GM21390 (cell line): Measurements from ENCODE around the gene MYOM3.

Experiments used
- ATAC-seq: cut with Tn5 transposase; IDR thresholded peaks from one replicate; pipeline ENCODE4 v1.9.1; 2021; ENCODE audit not compliant: unreplicated experiment

MYOM3 gene

DNA sequence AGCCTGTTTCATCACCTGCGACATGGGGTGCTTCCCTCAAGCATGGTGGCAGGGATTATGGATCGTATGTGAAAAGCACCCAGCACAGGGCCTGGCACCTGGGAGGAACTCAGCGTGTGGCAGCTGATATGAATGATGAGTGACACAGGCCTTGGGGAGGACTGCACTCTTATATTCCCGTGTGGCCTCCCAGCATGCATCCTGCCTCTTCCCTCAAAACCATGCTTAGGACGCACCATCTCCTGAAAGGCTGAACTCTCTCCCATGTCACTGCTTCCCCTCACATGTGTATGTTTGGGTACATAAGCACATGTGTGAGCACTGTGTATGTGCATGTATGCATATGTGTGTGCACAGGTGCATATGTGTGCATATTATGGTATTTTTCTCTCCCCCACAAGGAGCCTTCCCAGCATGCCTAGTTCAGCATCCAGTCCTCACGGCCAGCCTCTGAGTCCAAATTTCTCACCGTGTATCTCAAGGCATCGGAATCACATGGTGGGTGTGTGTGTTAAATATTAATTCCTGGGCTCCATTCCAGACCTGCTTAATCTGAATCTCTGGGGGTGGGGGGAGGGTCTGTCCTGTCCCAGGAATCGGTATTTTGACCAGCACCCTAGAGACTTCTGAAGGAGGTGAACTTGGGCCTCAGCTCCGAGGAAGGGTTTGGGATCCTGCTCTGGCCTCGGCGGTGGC, 12.8 kb downstream of the MYOM3 start:
- no peak for ATAC-seq

DNA sequence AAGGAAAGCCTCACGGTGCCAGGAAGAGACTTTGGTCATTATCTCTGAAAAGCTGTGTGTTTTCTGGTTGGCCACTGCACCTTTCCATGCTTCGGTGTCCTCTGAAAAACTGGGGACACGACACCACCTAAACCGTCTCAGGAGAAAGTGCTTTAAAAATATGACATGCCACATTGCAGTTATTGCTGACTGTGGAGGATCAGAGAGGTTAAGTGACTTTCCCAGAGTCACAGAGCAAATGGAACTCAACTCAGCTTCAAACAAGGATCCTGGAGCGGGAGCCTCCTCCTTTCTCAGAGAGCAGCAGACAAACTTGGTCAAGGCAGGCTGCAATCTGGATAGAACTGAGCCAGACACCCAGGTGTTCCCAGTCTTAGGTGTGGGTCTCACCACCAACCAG, 13.8 kb downstream of the MYOM3 start:
- ATAC-seq, result no peak

DNA sequence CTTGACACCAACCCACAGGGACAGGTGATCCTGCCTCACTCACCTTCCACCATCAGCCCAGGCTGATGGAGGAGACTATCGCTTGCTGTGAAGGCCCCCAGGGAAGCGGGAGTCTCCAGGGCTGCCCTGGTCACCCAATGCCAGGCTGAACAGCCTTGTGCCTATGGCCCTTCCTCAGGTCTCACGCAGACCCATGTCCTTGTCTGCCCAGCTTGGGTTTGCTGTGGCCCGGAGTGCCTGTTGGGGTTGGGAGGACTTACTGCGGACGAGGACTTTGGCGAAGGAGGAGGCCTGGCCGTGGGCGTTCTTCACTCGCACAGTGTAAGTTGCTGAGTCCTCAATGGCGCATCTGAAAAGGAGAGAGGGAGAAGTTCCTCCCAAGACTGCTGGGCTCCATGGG, 14.3 kb downstream of the MYOM3 start:
- no peak for ATAC-seq

DNA sequence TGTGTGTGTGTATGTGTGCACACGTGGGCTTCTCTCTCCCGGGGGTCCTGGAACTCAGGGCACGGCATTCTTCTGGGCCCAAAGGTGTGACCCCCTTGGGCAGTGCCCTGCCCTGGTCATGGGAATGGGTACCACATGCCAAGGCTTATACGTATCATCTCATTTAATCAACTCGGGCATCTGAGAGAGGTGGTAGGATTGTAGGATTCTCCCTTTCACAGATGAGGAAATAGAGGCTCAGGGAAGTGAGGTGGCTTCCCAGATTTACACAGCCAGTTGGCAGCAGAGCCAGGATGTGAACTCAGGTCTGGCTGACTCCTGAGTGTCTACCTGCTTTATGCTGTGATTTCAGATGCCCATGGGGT, 15.2 kb downstream of the MYOM3 start:
- no peak for ATAC-seq

DNA sequence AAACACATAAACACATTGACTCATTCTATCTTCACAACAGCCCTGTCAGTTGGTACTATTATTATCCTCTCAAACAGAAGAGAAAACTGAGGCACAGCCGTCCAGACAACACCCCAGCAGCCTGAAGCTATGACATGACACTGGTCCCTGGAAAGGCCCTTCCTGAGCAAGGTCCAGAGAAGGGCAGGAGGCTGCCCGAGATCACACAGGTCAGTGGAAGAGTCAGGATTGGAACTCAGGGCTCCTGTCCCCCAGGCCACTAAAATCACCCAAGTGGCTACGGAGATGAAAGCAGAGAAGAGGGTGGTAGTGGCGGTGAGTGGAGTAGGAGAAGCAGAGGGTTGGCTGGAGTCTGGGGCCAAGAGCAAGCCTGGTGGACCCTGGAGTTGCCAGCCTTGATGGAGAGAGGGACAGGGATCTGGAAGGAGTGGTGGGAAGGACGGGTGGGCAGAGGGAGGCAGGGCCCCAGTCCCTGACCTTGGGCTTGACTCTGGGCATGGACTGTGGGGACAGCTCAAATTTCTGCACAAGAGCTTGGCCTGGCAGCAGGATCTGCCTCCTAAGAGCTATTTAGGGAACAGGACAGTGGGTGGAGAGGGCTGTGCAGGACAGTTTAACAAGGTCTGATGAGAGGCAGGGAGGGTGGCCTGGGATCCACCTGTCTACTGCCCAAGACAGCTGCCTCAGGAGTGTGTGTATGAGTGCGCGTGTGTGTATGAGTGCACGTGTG, 15.8 kb downstream of the MYOM3 start:
- no peak for ATAC-seq

DNA sequence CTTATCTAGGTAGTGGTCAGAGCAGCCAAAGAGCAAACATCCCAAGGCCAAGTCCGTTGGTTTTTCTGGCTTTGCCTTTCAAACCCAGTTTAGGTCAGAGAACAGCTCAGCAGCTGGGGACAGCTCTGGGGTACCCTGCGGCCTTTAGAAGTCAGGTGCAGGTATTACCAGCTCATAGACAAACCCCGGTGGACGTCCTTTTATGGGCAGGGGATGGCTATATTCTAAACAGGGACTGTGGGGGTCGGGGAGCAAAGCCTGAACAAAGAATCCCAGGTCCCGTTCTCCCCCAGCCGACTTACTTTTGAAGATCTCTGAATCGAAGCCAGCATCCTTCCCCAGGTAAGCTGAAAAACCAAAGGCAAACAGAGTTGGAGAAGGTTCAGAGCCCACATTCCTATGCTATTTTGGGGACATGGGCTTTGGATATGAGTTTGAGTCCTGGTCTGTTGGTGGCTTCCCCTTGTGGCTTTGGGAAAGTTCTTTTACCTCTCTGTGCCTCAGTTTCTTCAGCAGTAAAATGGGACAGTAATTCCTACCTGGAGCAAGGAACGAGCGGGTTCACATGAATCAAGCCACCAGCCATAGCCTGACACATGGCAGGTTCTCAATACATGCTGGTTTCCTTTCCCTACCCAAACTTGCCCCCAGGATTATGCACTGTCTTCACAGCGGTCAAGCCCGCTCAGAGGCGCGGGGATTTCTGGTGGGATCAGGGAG, 16.6 kb downstream of the MYOM3 start:
- ATAC-seq, result no peak

DNA sequence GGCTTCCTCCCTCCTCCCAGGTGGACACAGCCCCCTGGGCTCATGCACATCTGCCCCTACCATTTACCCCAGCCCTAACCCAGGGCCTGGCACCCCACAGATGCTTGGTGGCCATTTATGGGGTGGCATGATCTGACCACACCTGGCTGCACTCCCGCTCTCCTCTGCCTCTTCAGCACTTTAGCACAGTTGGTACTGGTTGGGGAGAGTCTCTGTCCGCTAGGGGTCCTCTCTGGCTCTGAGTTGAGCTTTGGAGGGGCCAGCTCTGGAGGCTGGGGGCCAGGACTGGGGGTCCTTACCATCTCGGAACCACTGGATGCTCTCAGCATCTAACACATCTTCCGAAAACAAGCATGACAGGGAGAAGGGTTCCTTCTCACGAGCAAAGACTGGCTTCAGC, 17.4 kb downstream of the MYOM3 start:
- ATAC-seq, result no peak

DNA sequence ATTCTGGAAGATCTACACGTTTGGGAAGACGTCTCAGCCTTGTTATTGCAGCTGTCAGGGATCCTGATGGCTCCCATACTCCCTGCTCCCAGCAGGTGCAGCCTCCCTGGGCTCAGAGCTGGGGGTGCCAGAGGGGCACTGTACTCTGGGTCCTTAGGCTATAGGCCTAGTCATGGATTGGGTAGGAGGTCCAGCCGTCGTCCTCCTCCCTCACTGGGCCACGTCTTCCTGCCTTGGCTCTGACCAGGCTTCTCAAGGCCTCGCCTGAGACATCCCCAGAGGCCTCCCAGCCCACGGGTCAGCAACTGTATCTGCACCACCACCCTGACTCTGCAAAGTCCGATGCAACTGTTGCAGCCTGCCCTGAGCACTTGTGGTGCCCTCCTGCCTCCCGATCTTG, 18.2 kb downstream of the MYOM3 start:
- no peak for ATAC-seq

DNA sequence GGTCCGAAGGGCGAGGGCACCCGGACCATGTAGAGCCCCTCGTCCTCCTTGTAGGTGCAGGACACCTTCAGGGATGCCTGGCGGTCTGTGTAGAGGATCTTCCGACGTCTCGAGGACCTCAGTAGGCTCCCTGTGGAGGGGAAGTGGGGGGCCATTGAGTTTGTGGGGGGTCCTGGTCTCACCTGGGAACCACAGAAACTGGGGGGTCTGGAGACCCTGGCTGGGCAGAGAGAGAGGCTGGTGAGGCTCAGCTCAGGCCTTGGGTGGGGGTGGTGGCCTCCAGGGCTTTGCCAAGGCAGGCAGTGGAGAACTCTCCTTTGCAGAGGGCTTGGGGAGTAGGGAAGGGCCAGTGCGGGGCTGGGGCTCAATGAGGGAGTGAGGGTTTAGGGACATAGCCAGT, 19.0 kb downstream of the MYOM3 start:
- no peak for ATAC-seq

DNA sequence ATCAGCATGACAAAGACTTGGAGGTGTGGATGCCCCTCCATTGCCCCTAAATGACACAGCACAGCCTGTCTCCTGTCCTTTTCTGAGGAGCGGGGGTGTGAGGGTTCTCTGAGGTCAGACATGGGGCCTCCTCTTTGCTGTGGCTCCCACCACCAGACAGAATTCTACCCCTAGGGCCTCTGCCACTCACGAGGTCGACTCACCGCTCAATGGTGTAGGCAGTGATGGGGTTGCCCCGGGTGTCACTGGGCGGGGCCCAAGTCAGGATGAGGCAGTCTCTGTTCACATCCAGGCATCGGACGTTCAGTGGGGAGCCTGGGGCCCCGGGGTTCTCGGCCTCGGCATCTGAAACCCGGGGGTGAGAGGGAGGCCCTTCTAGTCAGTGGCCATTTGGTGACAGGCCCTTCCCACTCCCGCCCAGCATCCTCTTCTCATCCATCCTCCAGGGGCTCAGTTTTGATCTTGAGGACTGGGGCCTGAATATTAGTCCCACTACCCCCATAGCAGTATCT, 19.9 kb downstream of the MYOM3 start:
- no peak for ATAC-seq

DNA sequence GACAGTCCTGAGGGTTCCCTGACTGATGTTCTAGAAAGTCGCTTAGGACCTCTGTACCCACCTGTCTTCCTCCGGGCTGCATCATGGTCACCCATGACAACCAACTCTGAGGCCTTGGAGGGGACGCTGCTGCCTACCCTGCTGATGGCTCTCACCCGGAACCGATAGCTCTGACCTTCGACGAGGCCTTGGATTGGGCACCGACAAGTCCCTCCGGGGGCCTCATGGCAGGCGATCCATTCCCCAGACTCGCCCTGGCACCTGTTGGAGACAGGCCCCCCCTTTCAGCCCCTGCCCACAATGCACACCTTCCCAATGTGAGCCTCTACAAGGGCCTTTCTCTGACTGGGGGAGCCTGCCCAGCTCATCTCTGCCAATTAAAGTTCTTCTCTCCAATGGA, 21.2 kb downstream of the MYOM3 start:
- no peak for ATAC-seq

DNA sequence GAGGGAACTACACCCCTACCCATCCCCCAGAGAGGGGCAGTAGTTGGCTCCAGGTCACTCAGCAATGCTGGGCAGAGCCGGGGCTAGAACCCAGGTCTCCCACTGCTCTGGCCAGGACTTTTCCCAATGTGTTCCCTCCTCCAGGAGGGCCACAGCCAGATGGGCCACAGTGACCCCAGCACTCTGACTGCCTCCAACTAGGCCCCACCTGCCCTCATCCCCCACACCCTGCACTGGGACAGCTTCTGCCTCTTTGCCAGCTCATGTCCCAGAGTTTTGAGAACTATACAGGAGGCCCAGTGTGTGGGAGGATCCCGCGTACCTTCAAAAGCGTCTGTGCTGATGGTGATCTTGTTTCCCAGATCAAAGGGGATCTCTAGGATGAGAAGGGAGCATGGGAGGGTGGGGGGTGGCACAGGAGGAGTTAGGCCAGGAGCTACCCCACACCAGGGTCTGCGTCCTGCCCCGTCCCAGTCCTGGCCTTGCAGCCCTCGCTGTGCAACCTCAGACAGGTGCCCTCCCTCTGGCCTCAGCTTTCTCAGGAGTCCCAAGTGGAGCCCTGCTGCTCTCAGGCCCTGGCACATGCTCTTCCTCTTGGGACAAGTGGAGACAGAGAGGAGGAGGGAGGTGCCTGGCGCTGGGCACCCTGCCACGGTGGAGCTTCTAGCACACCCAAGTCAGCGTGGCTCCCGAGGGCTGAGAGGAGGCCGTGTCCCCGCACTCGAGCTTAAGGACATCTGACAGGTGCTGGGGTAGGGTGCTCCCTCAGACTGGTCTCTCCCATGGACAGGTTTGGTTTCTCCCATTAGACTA, 22.0 kb downstream of the MYOM3 start:
- ATAC-seq, result no peak

DNA sequence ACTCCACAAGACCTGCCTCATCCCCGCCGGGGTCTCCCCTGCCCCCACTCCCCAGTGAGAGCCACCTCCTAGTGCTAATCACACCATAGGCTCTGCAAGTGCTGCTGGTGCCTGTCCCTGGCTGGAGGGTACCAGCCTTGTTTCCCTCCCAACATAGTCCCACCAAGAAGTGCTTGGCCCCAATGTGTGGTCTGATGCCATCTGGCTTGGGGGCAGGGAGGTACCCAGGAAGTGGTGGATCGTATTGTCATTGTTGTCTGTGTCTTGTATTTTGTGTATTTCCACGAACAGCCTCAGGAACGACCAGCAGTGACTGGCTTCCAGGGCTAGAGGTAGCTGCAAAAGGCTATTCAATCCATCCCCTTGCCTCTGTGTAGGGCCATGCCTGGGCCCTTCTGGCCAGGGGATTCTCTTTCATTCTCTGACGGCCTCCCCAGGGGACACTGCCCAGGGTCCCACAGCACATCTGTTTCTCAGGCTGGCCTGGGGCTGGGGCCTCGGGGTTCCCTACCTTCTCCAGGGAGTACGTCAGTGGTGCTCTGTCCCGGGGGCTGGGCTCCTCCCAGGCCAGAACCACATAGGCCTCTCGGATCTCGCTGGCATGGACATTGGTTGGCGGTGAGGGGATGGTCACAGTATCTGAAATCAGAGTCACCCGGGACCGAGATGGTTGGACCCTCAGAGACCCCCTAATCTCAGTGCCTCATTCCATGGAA, 22.8 kb downstream of the MYOM3 start:
- ATAC-seq, result no peak

DNA sequence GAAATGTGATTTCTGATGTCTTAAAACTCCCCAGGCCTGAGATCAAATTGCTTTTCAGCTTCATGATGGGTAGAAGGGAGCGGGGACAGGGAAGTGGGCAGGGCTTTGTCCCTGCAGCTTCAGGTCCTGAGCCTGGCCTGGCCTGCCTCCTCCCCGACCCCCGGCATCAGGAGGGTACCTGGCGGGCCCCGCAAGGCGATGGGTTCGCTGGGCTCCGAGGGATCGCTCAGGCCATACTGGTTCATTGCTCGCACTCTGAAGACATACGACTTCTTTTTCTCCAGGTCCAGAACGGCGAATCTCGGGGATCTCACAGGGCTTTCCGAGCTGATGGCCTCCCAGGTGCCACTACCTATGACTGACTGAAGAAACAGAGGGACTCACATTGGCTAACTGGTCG, 25.5 kb downstream of the MYOM3 start:
- no peak for ATAC-seq

DNA sequence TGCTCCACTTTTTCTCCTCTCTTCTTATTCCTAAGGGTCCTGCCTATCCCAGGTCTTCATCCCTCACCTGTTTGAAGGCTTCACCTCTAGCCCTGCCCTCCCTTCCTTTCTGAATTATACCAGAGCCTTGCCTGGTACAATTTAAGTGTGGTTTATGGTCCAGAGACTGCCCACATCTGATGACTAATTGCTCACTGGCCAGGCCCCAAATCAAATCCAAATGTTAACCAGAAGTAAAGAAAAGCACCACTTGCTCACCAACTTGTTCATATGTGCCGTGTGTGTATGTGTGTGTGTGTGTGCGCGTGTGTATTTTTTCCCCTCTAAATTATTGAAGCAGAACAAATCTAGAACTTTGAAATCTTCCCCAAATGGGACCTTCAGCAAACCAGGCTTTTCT, 26.4 kb downstream of the MYOM3 start:
- no peak for ATAC-seq

DNA sequence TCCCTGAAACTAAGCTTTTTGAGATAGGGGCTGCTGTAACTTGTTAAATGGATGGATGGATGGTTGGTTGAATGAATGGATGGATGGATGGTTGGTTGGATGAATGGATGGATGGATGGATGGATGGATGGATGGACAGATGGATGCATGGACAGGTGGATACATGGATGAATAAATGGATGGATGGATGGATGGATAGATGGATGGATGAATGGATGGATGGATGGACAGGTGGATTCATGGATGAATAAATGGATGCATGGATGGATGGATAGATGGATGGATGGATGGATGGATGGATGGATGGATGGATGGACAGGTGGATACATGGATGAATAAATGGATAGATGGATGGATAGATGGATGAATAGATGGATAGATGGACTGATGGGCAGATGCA, 26.9 kb downstream of the MYOM3 start:
- ATAC-seq, result no peak

DNA sequence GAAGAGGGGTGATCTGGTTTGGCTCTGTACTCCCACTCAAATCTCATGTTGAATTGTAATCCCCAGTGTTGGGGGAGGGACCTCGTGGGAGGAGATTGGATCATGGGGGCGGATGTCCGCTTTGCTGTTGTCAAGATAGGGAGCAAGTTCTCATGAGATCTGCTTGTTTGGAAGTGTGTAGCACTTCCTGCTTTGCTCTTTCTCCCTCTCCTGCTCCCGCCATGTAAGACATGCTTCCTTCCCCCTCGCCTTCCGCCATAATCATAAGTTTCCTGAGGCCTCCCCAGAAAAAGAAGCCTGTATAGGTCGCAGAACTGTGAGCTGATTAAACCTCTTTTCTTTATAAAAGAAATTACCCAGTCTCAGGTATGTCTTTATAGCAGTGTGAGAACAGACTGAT, 27.9 kb downstream of the MYOM3 start:
- no peak for ATAC-seq

DNA sequence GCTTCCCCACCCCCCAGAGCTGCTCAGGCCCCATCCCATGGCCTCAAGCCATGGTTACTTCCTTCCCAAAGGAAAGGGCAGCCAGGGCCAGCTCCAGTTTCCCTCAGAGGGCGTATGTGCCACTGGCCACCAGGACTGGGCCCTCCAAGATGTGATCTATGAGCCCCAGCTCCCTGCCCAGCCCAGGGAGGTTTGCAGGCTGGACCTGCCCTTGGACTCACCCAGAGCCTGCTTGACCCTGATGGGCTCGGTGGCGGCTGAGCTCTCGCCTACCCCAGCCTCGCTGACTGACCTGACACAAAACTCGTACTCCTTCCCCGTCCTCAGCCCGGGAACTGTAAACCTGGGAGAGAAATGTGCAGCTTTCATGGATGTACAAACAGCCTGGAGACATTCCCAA, 29.6 kb downstream of the MYOM3 start:
- ATAC-seq, result no peak

DNA sequence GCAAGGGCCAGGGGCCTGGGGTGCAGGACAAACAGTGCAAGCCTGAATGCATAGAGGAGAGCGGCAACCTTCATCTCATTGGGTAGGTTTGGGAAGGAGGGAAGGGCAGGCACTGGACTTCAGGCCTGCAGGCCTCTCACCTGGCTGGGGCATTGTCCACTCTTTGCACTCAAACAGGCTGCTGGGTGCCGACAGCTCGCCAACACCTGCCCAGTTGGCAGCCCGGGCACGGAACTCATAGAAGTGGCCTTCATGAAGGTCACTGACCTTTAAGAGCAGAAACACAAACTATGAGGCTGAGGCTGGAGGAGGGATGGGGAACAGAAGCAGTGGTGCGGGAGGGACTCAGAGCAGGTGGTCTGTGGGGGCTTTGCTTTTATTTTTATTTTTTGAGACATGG, 30.7 kb downstream of the MYOM3 start:
- ATAC-seq, result no peak

DNA sequence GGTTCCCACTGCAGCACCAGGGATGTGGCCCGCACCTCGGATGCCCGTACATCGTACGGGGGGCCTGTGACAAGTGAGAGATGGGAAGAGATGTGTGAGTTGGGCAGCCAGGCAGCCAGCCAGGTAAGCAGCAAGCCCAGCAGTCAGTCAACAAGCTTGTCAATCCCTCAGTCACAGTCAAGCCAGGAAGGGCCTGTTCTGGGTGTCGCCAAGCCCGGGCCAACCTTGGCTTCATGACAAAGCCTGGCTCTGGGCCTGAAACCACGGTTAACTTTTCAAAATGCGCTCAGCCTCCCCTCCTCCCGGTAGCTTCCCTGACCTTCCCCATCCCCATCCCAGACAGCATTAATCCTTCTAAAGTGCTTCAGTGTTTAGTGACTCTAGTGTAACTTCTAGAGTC, 31.8 kb downstream of the MYOM3 start:
- ATAC-seq, result no peak
